BLaER1 (cell line): ENCODE results near the gene USP17L26.
"Not testable (repeated sequence)": the region's sequence is repeated elsewhere in the genome, so short reads cannot be mapped to it uniquely, and the experiment has no call there.

Source experiments
- H3K27ac ChIP-seq: shearing (Covaris generic); formaldehyde crosslinking; 2 replicates; pipeline ENCODE4 v1.8.1; 2022
- H3K27me3 ChIP-seq: shearing (Covaris generic); formaldehyde crosslinking; 2 replicates; pipeline ENCODE4 v1.8.1; 2022
- H3K36me3 ChIP-seq: shearing (Covaris generic); formaldehyde crosslinking; 2 replicates; pipeline ENCODE4 v1.8.1; 2022
- H3K4me1 ChIP-seq: shearing (Covaris generic); formaldehyde crosslinking; 2 replicates; pipeline ENCODE4 v1.8.1; 2022
- H3K4me2 ChIP-seq: shearing (Covaris generic); formaldehyde crosslinking; 2 replicates; pipeline ENCODE4 v1.8.1; 2022
- H3K4me3 ChIP-seq: shearing (Covaris generic); formaldehyde crosslinking; 2 replicates; pipeline ENCODE4 v1.8.1; 2022
- H3K9ac ChIP-seq: shearing (Covaris generic); formaldehyde crosslinking; 2 replicates; pipeline ENCODE4 v1.8.1; 2022
- H3K9me3 ChIP-seq: shearing (Covaris generic); formaldehyde crosslinking; 2 replicates; pipeline ENCODE4 v1.8.1; 2022
- H4K20me1 ChIP-seq: shearing (Covaris generic); formaldehyde crosslinking; 2 replicates; pipeline ENCODE4 v1.8.1; 2022

The USP17L26 gene

GRCh38 chr4:9334358-9334757, at the start of gene USP17L26:
USP17L26 (plus strand) TSS chr4:9334658; CDS start chr4:9334658, 0 bp downstream.
- H3K36me3 ChIP-seq, H4K20me1 ChIP-seq, H3K4me2 ChIP-seq, H3K4me1 ChIP-seq, H3K9me3 ChIP-seq, H3K4me3 ChIP-seq, H3K27ac ChIP-seq, H3K27me3 ChIP-seq, H3K9ac ChIP-seq: not testable (repeated sequence)

DNA sequence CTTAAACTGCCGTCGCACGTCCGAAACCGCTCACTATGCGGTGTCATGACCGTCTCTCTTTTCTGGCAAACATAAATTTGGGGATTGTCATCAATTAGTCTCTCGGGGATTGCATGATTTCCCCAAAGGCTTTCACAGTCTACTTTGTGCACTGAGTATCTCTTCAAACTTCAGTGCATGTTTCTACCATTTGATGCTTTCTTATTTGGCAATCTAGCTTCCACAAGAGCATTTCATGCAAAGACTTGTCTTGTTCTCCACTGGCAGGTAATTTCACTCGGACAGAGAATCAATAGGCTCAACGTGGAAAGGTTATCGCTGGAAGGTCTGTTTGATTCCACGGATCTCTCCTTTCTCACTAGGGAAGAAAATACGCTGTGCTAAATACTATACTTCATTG, 10.3 kb upstream of the USP17L26 start:
- H3K36me3 ChIP-seq, H3K4me2 ChIP-seq, H4K20me1 ChIP-seq, H3K4me1 ChIP-seq, H3K27ac ChIP-seq, H3K27me3 ChIP-seq, H3K9ac ChIP-seq, H3K4me3 ChIP-seq, H3K9me3 ChIP-seq: not testable (repeated sequence)

GRCh38 chr4:9324865-9325264, 9.6 kb upstream of the USP17L26 start, which contains the start of gene USP17L24:
USP17L24 (plus strand) TSS chr4:9325165; CDS start chr4:9325165, 0 bp downstream.
- not testable (repeated sequence) for H3K4me2 ChIP-seq, H3K9me3 ChIP-seq, H4K20me1 ChIP-seq, H3K27ac ChIP-seq, H3K36me3 ChIP-seq, H3K4me3 ChIP-seq, H3K27me3 ChIP-seq, H3K4me1 ChIP-seq, H3K9ac ChIP-seq

DNA sequence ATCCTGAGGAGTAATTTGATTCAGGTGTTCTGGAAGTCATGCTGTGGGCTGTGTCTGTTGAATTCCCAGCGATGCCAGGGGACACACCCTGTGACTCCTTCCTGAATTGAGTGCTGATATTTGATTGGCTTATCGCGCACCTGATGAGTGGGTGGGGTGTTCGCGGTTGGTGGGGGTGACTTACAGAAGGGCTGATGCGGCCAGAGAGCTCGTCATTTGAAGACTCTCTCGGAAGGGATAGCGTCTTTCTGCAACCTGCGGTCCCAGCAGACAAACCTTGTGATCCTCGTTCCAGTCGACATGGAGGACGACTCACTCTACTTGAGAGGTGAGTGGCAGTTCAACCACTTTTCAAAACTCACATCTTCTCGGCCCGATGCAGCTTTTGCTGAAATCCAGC, 4.8 kb upstream of the USP17L26 start, which contains the start of gene USP17L25:
Gene USP17L25, plus strand, starts transcription at position 301 of the 400 bp plus-strand sequence. Its CDS starts 0 bp downstream, at position 301.
- not testable (repeated sequence) for H3K36me3 ChIP-seq, H3K27ac ChIP-seq, H3K4me1 ChIP-seq, H3K9me3 ChIP-seq, H3K9ac ChIP-seq, H3K4me3 ChIP-seq, H3K27me3 ChIP-seq, H4K20me1 ChIP-seq, H3K4me2 ChIP-seq

DNA sequence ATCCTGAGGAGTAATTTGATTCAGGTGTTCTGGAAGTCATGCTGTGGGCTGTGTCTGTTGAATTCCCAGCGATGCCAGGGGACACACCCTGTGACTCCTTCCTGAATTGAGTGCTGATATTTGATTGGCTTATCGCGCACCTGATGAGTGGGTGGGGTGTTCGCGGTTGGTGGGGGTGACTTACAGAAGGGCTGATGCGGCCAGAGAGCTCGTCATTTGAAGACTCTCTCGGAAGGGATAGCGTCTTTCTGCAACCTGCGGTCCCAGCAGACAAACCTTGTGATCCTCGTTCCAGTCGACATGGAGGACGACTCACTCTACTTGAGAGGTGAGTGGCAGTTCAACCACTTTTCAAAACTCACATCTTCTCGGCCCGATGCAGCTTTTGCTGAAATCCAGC, 4.6 kb downstream of the USP17L26 start, which contains the start of gene USP17L5:
Gene USP17L5, plus strand, starts transcription at position 301 of the 400 bp plus-strand sequence. Its CDS starts 0 bp downstream, at position 301.
- H3K27ac ChIP-seq, H3K4me1 ChIP-seq, H3K36me3 ChIP-seq, H3K9me3 ChIP-seq, H3K27me3 ChIP-seq, H4K20me1 ChIP-seq, H3K4me3 ChIP-seq, H3K9ac ChIP-seq, H3K4me2 ChIP-seq: not testable (repeated sequence)

DNA sequence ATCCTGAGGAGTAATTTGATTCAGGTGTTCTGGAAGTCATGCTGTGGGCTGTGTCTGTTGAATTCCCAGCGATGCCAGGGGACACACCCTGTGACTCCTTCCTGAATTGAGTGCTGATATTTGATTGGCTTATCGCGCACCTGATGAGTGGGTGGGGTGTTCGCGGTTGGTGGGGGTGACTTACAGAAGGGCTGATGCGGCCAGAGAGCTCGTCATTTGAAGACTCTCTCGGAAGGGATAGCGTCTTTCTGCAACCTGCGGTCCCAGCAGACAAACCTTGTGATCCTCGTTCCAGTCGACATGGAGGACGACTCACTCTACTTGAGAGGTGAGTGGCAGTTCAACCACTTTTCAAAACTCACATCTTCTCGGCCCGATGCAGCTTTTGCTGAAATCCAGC, 9.4 kb downstream of the USP17L26 start, which contains the start of gene USP17L27:
Gene USP17L27, plus strand, starts transcription at position 301 of the 400 bp plus-strand sequence. Its CDS starts 0 bp downstream, at position 301.
- not testable (repeated sequence) for H3K27ac ChIP-seq, H3K27me3 ChIP-seq, H4K20me1 ChIP-seq, H3K9me3 ChIP-seq, H3K36me3 ChIP-seq, H3K9ac ChIP-seq, H3K4me2 ChIP-seq, H3K4me1 ChIP-seq, H3K4me3 ChIP-seq

GRCh38 chr4:9348593-9348992, 14.1 kb downstream of the USP17L26 start, which contains the start of gene USP17L28:
USP17L28 (plus strand) TSS chr4:9348893; CDS start chr4:9348893, 0 bp downstream.
- H3K4me3 ChIP-seq, H4K20me1 ChIP-seq, H3K9me3 ChIP-seq, H3K27ac ChIP-seq, H3K36me3 ChIP-seq, H3K4me2 ChIP-seq, H3K27me3 ChIP-seq, H3K4me1 ChIP-seq, H3K9ac ChIP-seq: not testable (repeated sequence)

GRCh38 chr4:9350866-9351265, 16.4 kb downstream of the USP17L26 start:
- H3K4me3 ChIP-seq, H3K9ac ChIP-seq, H3K4me1 ChIP-seq, H3K9me3 ChIP-seq, H4K20me1 ChIP-seq, H3K27ac ChIP-seq, H3K27me3 ChIP-seq, H3K4me2 ChIP-seq, H3K36me3 ChIP-seq: not testable (repeated sequence)

DNA sequence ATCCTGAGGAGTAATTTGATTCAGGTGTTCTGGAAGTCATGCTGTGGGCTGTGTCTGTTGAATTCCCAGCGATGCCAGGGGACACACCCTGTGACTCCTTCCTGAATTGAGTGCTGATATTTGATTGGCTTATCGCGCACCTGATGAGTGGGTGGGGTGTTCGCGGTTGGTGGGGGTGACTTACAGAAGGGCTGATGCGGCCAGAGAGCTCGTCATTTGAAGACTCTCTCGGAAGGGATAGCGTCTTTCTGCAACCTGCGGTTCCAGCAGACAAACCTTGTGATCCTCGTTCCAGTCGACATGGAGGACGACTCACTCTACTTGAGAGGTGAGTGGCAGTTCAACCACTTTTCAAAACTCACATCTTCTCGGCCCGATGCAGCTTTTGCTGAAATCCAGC, 18.9 kb downstream of the USP17L26 start, which contains the start of gene USP17L29:
Gene USP17L29, plus strand, starts transcription at position 301 of the 400 bp plus-strand sequence. Its CDS starts 0 bp downstream, at position 301.
- H3K4me3 ChIP-seq, H3K27ac ChIP-seq, H3K9ac ChIP-seq, H3K9me3 ChIP-seq, H3K4me2 ChIP-seq, H3K36me3 ChIP-seq, H3K27me3 ChIP-seq, H4K20me1 ChIP-seq, H3K4me1 ChIP-seq: not testable (repeated sequence)

- H3K27me3 ChIP-seq, H3K4me2 ChIP-seq, H3K27ac ChIP-seq, H3K4me1 ChIP-seq, H3K9ac ChIP-seq, H3K4me3 ChIP-seq, H4K20me1 ChIP-seq, H3K36me3 ChIP-seq, H3K9me3 ChIP-seq: not testable (repeated sequence)
Observed at GRCh38 chr4:9362829-9363228, 28.4 kb downstream of the USP17L26 start, which contains the start of gene USP17L30. USP17L30 (plus strand) TSS chr4:9363129; CDS start chr4:9363129, 0 bp downstream.

- H4K20me1 ChIP-seq, H3K27me3 ChIP-seq, H3K4me2 ChIP-seq, H3K9ac ChIP-seq, H3K36me3 ChIP-seq, H3K4me1 ChIP-seq, H3K9me3 ChIP-seq, H3K4me3 ChIP-seq, H3K27ac ChIP-seq: not testable (repeated sequence)
Observed at GRCh38 chr4:9379881-9380280, 45.4 kb downstream of the USP17L26 start.

- H3K4me1 ChIP-seq, H3K9ac ChIP-seq, H3K27me3 ChIP-seq, H4K20me1 ChIP-seq, H3K36me3 ChIP-seq, H3K9me3 ChIP-seq, H3K27ac ChIP-seq, H3K4me3 ChIP-seq, H3K4me2 ChIP-seq: not testable (repeated sequence)
Observed at GRCh38 chr4:9381012-9381534, 46.6 kb downstream of the USP17L26 start.
